HCT116 (cell line): ENCODE data around the gene DCDC2C. TPM values are rescaled to one million over a fixed set of nuclear protein-coding genes. Genes with fewer than 3 reads are reported as not detected.

ENCODE experiments used
- ATAC-seq: fragments of 200-7000 bp; cut with Tn5 transposase; 2 replicates; pipeline ENCODE4 v1.9.1; 2020; ENCODE audit warnings: mild to moderate bottlenecking, moderate library complexity
- BruUV-seq: library from RNA; stranded (reverse); fragments of 400-500 nt; replicated peaks from 2 replicates; lab custom pipeline; 2021; lab: Mats Ljungman, UMichigan
- CTCF ChIA-PET: fragments of 300-600 bp; sonication (Branson Sonifier 250); formaldehyde crosslinking; loops from one replicate; lab custom pipeline; 2021; ENCODE audit warnings: antibody characterized with exemption; lab: Charles Lee
- POLR2A ChIA-PET: fragments of 300-600, 350-600 bp; sonication (Branson Sonifier 250); formaldehyde crosslinking; loops from one replicate; lab custom pipeline; 2021; ENCODE audit warnings: antibody characterized with exemption; lab: Charles Lee
- RAD21 ChIA-PET, 2 experiments: fragments of 300-600 bp; sonication (Branson Sonifier 250); formaldehyde crosslinking; loops; one replicate each; lab custom pipeline; 2023; ENCODE audit warnings: low total read pairs in 2 of 2; ENCODE audit not compliant: uncharacterized antibody in 2 of 2, unreplicated experiment in 2 of 2, low non-redundant PET in 1 of 2; lab: Charles Lee
- DNase-seq: peaks from one replicate; pipeline ENCODE4 v3.0.0-alpha.2; 2010; ENCODE audit warnings: low read depth, low spot score
- H2AFZ ChIP-seq: fragments of 200-600 bp; shearing (Covaris generic), sonication (generic); 2 replicates; pipeline ENCODE4 v1.6.1; 2017; ENCODE audit warnings: low read depth, mixed run types, mixed read lengths, antibody characterized with exemption, low read length; ENCODE audit not compliant: poor library complexity, severe bottlenecking
- H3K27ac ChIP-seq: 2 replicates; pipeline ENCODE4 v1.5.1; 2012; ENCODE audit warnings: low read depth, low read length
- H3K27me3 ChIP-seq: fragments of 200-600 bp; sonication (generic); 2 replicates; pipeline ENCODE4 v1.6.1; 2016; ENCODE audit warnings: mixed run types, low read length, mixed read lengths; ENCODE audit not compliant: insufficient read depth
- H3K36me3 ChIP-seq, 2 experiments: fragments of 200-500 bp in 1 of 2; fragments of 200-600 bp in 1 of 2; sonication (Bioruptor generic) in 1 of 2; sonication (generic) in 1 of 2; 2 replicates each; pipeline versions ENCODE4 v1.5.1 to v1.6.1; 2014 to 2016; ENCODE audit warnings: low read length in 2 of 2, inconsistent platforms in 1 of 2, mixed read lengths in 1 of 2, mixed run types in 1 of 2; ENCODE audit not compliant: insufficient read depth in 2 of 2, control insufficient read depth in 1 of 2
- H3K4me1 ChIP-seq, 2 experiments: fragments of 200-600 bp in 1 of 2; sonication (generic) in 1 of 2; 2 replicates each; pipeline versions ENCODE4 v1.5.1 to v1.6.1; 2012 to 2017; ENCODE audit warnings: low read length in 2 of 2, inconsistent platforms in 1 of 2, mild to moderate bottlenecking in 1 of 2, mixed read lengths in 1 of 2, mixed run types in 1 of 2, moderate library complexity in 1 of 2; ENCODE audit not compliant: insufficient read depth in 2 of 2, control insufficient read depth in 1 of 2
- H3K4me2 ChIP-seq: fragments of 200-600 bp; sonication (generic); 2 replicates; pipeline ENCODE4 v1.6.1; 2017; ENCODE audit warnings: mixed run types, low read length, mixed read lengths
- H3K4me3 ChIP-seq, 2 experiments: fragments of 200-600 bp in 1 of 2; sonication (generic) in 1 of 2; replicated peaks in 1 of 2; 2 replicates each; pipeline ENCODE4 v1.5.1; 2011 to 2016; ENCODE audit warnings: low read length in 2 of 2, control low read depth in 1 of 2, low read depth in 1 of 2, mild to moderate bottlenecking in 1 of 2, mixed read lengths in 1 of 2, mixed run types in 1 of 2
- H3K79me2 ChIP-seq: fragments of 200-600 bp; sonication (generic); 2 replicates; pipeline ENCODE4 v1.6.1; 2017; ENCODE audit warnings: mild to moderate bottlenecking, mixed run types, low read length, moderate library complexity, mixed read lengths; ENCODE audit not compliant: insufficient read depth
- H3K9ac ChIP-seq: fragments of 200-600 bp; sonication (generic); 2 replicates; pipeline ENCODE4 v1.6.1; 2016; ENCODE audit warnings: low read length, mixed read lengths
- H3K9me2 ChIP-seq: fragments of 200-600 bp; sonication (generic), shearing (Covaris generic); 2 replicates; pipeline ENCODE4 v1.6.1; 2017; ENCODE audit warnings: mixed run types, mild to moderate bottlenecking, moderate library complexity; ENCODE audit not compliant: insufficient read depth
- H3K9me3 ChIP-seq, 2 experiments: fragments of 200-500 bp in 1 of 2; fragments of 200-600 bp in 1 of 2; sonication (Bioruptor generic) in 1 of 2; sonication (generic) in 1 of 2; 2 replicates each; pipeline ENCODE4 v1.6.1; 2014 to 2017; ENCODE audit warnings: low read length in 2 of 2, mixed read lengths in 2 of 2, inconsistent platforms in 1 of 2, low read depth in 1 of 2, mild to moderate bottlenecking in 1 of 2, mixed run types in 1 of 2, moderate library complexity in 1 of 2; ENCODE audit not compliant: control insufficient read depth in 1 of 2, insufficient read depth in 1 of 2
- H4K20me1 ChIP-seq: fragments of 200-600 bp; sonication (generic), shearing (Covaris generic); 2 replicates; pipeline ENCODE4 v1.6.1; 2017; ENCODE audit warnings: mixed run types, mild to moderate bottlenecking, moderate library complexity; ENCODE audit not compliant: insufficient read depth
- CBX3 ChIP-seq: IDR thresholded peaks from 2 replicates; pipeline ENCODE4 v1.6.1; 2012; ENCODE audit warnings: low read depth
- CEBPB ChIP-seq: IDR thresholded peaks from 2 replicates; pipeline ENCODE4 v1.6.1; 2012; ENCODE audit warnings: low read depth
- FOSL1 ChIP-seq: IDR thresholded peaks from 2 replicates; pipeline ENCODE4 v1.6.1; 2012; ENCODE audit warnings: low read depth
- MAX ChIP-seq: IDR thresholded peaks from 2 replicates; pipeline ENCODE4 v1.6.1; 2012
- POLR2A ChIP-seq: IDR thresholded peaks from 2 replicates; pipeline ENCODE4 v1.7.0; 2011; ENCODE audit warnings: borderline replicate concordance; ENCODE audit not compliant: insufficient read depth, insufficient read length; ENCODE audit errors: extremely low read depth
- POLR2AphosphoS5 ChIP-seq: IDR thresholded peaks from 2 replicates; pipeline ENCODE4 v1.6.1; 2011; ENCODE audit warnings: mild to moderate bottlenecking, low read depth, low read length, moderate library complexity
- RAD21 ChIP-seq: IDR thresholded peaks from 2 replicates; pipeline ENCODE4 v1.6.1; 2012; ENCODE audit warnings: low read depth, mild to moderate bottlenecking
- SP1 ChIP-seq: IDR thresholded peaks from 2 replicates; pipeline ENCODE4 v1.6.1; 2012; ENCODE audit warnings: low read depth
- TCF7L2 ChIP-seq: IDR thresholded peaks from 2 replicates; pipeline ENCODE4 v1.7.0; 2011; ENCODE audit warnings: borderline replicate concordance, inconsistent platforms; ENCODE audit not compliant: insufficient read depth, insufficient read length; ENCODE audit errors: extremely low read depth
- YY1 ChIP-seq: IDR thresholded peaks from 2 replicates; pipeline ENCODE4 v1.6.1; 2011; ENCODE audit warnings: low read length, low read depth, moderate library complexity, mild to moderate bottlenecking; ENCODE audit not compliant: insufficient replicate concordance; ENCODE audit errors: extremely low read depth
- ZBTB33 ChIP-seq: IDR thresholded peaks from 2 replicates; pipeline ENCODE4 v1.6.1; 2011; ENCODE audit warnings: mild to moderate bottlenecking, low read length, moderate library complexity; ENCODE audit not compliant: insufficient replicate concordance; ENCODE audit errors: extremely low read depth
- ZFX ChIP-seq: fragments of 450-650 bp; IDR thresholded peaks from 2 replicates; pipeline ENCODE4 v1.6.1; 2017
- ZNF274 ChIP-seq: fragments of 200-500 bp; sonication (Bioruptor generic); IDR thresholded peaks from 2 replicates; pipeline ENCODE4 v1.6.1; 2014; ENCODE audit warnings: mild to moderate bottlenecking, low read depth, low read length, inconsistent platforms
- intact Hi-C: fragments of 100-400 bp; cut with micrococcal nuclease; formaldehyde crosslinking; loops from 2 replicates; pipeline ENCODE4 v1.10.0; 2022
- total RNA-seq: library from RNA; stranded (reverse); gene quantifications from one replicate; pipeline ENCODE4 v1.2.1, GENCODE V29; 2021; ENCODE audit not compliant: unreplicated experiment

Gene DCDC2C
- total RNA-seq, 1 experiment from 2014 or later: not detected

GRCh38 chr2:3838348-3838747 is 135.0 kb downstream of the DCDC2C start:
- Histone ChIP-seq H3K79me2 (no peaks in the 10 kb centered on the region), H3K27me3 (peaks cover 8% of the 10 kb centered on the region; the same call in 1 of the 2 replicates), H3K9ac (no peak overlapping the region), H3K4me3 (no peak overlapping the region), H2AFZ (no peak overlapping the region), H3K4me1 (no peaks in the 10 kb centered on the region), H3K4me2 (no peak overlapping the region), H3K36me3 (no peaks in the 10 kb centered on the region)
- DNase-seq (no peak), ATAC-seq (no peak)
- no TSS peak for BruUV-seq
- RAD21 ChIA-PET: no interaction called here
- intact Hi-C loops: no loop called here
- CTCF ChIA-PET: no interaction called here
- POLR2A ChIA-PET: no interaction called here
- no peak for TF ChIP-seq YY1
- no peak for TF ChIP-seq CEBPB
- no peak for TF ChIP-seq POLR2A
- no peak for TF ChIP-seq SP1
- no peak for TF ChIP-seq ZFX
- TF ChIP-seq FOSL1: no peak
- TF ChIP-seq ZNF274: no peak
- no peak for TF ChIP-seq POLR2AphosphoS5
- TF ChIP-seq ZBTB33: no peak
- TF ChIP-seq CBX3: no peak
- TF ChIP-seq RAD21: no peak
- TF ChIP-seq TCF7L2: no peak
- TF ChIP-seq MAX: no peak
- TF ChIP-seq, all 23 proteins: peak for 0
- no peaks in the 10 kb centered on the region for H4K20me1 ChIP-seq
- H3K9me3 ChIP-seq: no peaks in the 10 kb centered on the region
- no peak overlapping the region for H3K27ac ChIP-seq
- H3K9me2 ChIP-seq: no peaks in the 10 kb centered on the region
